Tibial nerve (tissue), 4 donors: ENCODE results near the gene ARL17A. TPM values are rescaled to one million over a fixed set of nuclear protein-coding genes. Genes with fewer than 3 reads are reported as not detected.
A peak's percentile ranks its signal among the peaks of the same experiment; 100 is the strongest.
"Not testable (repeated sequence)": the region's sequence is repeated elsewhere in the genome, so short reads cannot be mapped to it uniquely, and the experiment has no call there.

Experiments
- DNase-seq, 2 donors: peaks; one replicate each; pipeline ENCODE4 v3.0.0-alpha.2; 2019; ENCODE audit warnings: low spot score in 2 of 2
- H3K27ac ChIP-seq, 4 donors: fragments of 200-600 bp; sonication (generic) in 3 of 4; one replicate each; pipeline ENCODE4 v1.5.1; 2017 to 2019; ENCODE audit warnings: mild to moderate bottlenecking in 1 of 4
- H3K27me3 ChIP-seq, 2 donors: fragments of 200-600 bp; sonication (generic) in 1 of 2; one replicate each; pipeline versions ENCODE4 v1.5.1 to v1.6.0; 2017 to 2019
- H3K36me3 ChIP-seq, 3 donors: fragments of 200-600 bp; sonication (generic); one replicate each; pipeline ENCODE4 v1.5.1; 2018 to 2019
- H3K4me1 ChIP-seq, 4 donors: fragments of 200-600 bp; sonication (generic) in 3 of 4; one replicate each; pipeline ENCODE4 v1.5.1; 2017 to 2019
- H3K4me3 ChIP-seq, 4 donors: fragments of 200-600 bp; sonication (generic) in 3 of 4; one replicate each; pipeline ENCODE4 v1.5.1; 2017 to 2019; ENCODE audit warnings: mild to moderate bottlenecking in 1 of 4, moderate library complexity in 1 of 4
- H3K9me3 ChIP-seq, 4 donors: fragments of 200-600 bp; sonication (generic) in 3 of 4; one replicate each; pipeline ENCODE4 v1.5.1; 2017 to 2019
- WGBS, 2 donors: methylation state at CpG; one replicate each; pipeline ENCODE4 v1.1.5; 2018; 5-methylcytosine and 5-hydroxymethylcytosine counted together
- total RNA-seq, 4 donors: library from RNA; depleted of rRNA; stranded (reverse); fragments of >200 nt; gene quantifications; one replicate each; pipeline ENCODE4 v1.1.0, GENCODE V29; 2016

ARL17A gene
- total RNA-seq = 10 to 100 TPM; 10.9 to 17.7 (median 13.7) TPM

GRCh38 chr17:46579083-46580075 lies at the start of gene ARL17A:
Gene ARL17A (minus strand): TSS chr17:46579691. CDS start chr17:46576322, 3,369 bp downstream.
- peak; percentile 43 to 59 for DNase-seq
- H3K27me3 ChIP-seq, H3K9me3 ChIP-seq, H3K36me3 ChIP-seq, H3K4me1 ChIP-seq: not testable (repeated sequence)
- no CpG with 5 or more reads among the region's 65 CpGs for WGBS, 2 donors
- Histone ChIP-seq H3K27ac (peak within 1 kb of the TSS in 2 of 4 donors; percentile 50 to 66), H3K4me3 (peak within 1 kb of the TSS in 2 of 4 donors; percentile 21 to 40)

- H3K27me3 ChIP-seq, H3K4me3 ChIP-seq, H3K9me3 ChIP-seq, H3K27ac ChIP-seq, H3K36me3 ChIP-seq, DNase-seq, H3K4me1 ChIP-seq: not testable (repeated sequence)
- no CpG with 5 or more reads among the region's 5 CpGs for WGBS, 2 donors
Measured at GRCh38 chr17:46628753-46629436, 49.4 kb upstream of the ARL17A start.

DNA sequence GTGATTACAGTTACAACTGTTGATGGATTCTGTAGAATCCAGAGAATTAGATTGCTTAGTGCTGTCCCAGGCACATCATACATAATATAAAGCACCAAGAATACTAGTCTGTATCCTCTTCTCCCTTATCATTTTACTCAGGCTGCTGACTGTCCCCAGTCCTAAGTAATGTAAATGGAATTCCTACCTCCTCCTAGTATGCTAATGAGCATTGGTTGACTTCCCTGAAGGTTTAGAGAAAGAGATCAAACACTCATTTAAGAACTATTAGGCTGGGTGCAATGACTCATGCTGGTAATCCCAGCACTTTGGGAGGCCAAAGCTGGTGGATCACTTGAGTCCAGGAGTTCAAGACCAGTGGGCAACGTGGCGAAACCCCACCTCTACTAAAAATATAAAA lies 48.0 kb upstream of the ARL17A start:
- not testable (repeated sequence) for H3K36me3 ChIP-seq, H3K27me3 ChIP-seq, H3K27ac ChIP-seq, H3K4me1 ChIP-seq, H3K9me3 ChIP-seq, H3K4me3 ChIP-seq, DNase-seq
- WGBS, 2 donors = no CpG with 5 or more reads among the region's 2 CpGs

DNA sequence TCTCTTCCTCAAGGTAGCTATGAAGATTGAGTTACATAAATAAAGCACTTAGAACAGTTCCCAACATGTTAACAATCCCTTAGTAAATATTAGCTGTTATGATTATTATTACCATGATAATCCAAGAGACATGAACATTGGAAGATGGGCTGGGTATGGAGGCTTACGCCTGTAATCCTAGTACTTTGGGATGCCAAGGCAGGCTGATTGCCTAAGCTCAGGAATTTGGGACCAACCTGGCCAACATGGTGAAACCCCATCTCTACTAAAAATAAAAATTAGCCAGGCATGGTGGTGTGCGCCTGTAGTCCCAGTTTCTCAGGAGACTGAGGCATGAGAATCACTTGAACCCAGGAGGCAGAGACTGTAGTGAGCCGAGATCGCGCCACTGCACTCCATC lies 45.2 kb upstream of the ARL17A start:
- WGBS, 2 donors = no CpG with 5 or more reads among the region's 5 CpGs
- not testable (repeated sequence) for H3K9me3 ChIP-seq, DNase-seq, H3K27me3 ChIP-seq, H3K4me1 ChIP-seq, H3K27ac ChIP-seq, H3K4me3 ChIP-seq, H3K36me3 ChIP-seq

DNA sequence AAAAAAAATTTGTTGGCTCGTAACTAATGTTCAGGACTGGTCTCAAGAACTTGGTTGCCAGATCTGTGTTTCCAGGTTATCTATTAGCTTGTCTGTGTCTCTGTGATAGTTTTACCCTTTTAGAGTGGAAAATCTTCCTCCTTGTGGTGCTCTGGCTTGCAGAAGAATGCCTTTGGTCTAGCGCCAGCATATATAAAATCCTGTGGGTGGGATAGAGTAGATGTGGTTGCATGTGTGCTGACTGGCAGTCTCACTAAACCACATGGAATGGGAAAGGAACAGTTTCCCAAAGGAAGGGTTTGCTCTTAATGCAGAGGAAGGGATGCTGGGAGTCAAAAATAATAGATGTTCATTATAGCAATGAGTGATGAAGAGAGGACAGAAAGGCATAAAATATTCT lies 44.3 kb upstream of the ARL17A start:
- not testable (repeated sequence) for H3K9me3 ChIP-seq, H3K27me3 ChIP-seq, H3K4me1 ChIP-seq, H3K36me3 ChIP-seq, H3K4me3 ChIP-seq, H3K27ac ChIP-seq, DNase-seq
- no CpG with 5 or more reads among the region's 2 CpGs for WGBS, 2 donors

- H3K4me3 ChIP-seq, DNase-seq, H3K27me3 ChIP-seq, H3K9me3 ChIP-seq, H3K4me1 ChIP-seq, H3K27ac ChIP-seq, H3K36me3 ChIP-seq: not testable (repeated sequence)
- WGBS, 2 donors = no CpG with 5 or more reads among the region's 1 CpG
Measured at GRCh38 chr17:46618975-46619374, 39.5 kb upstream of the ARL17A start.

GRCh38 chr17:46617121-46617520 lies 37.6 kb upstream of the ARL17A start:
- H3K4me3 ChIP-seq, DNase-seq, H3K27me3 ChIP-seq, H3K9me3 ChIP-seq, H3K4me1 ChIP-seq, H3K36me3 ChIP-seq, H3K27ac ChIP-seq: not testable (repeated sequence)
- no CpG with 5 or more reads among the region's 3 CpGs for WGBS, 2 donors

DNA sequence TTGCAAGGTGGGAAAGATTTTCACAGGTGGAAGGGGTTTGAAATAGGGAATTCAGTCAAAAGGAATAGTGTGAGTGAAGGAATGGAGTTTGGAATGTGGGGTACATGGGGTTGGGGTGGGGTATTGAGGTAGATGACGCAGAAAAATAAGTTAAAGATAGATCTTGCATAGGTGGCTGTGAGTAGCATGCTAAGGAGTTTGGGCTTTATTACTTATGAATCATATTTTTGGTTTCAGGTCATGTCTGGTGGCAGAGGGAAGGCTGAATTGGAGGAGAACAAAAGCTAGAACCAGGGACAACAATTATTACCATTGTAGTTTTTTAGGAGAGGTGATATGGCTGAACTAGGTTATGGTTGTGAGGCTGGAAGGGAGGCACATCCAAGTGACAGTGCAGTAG lies 34.4 kb upstream of the ARL17A start:
- not testable (repeated sequence) for H3K4me3 ChIP-seq, H3K27me3 ChIP-seq, H3K9me3 ChIP-seq, H3K36me3 ChIP-seq, DNase-seq, H3K27ac ChIP-seq, H3K4me1 ChIP-seq
- WGBS, 2 donors = no CpG with 5 or more reads among the region's 1 CpG

GRCh38 chr17:46611304-46611703 lies 31.8 kb upstream of the ARL17A start:
- H3K36me3 ChIP-seq, DNase-seq, H3K4me3 ChIP-seq, H3K9me3 ChIP-seq, H3K27ac ChIP-seq, H3K27me3 ChIP-seq, H3K4me1 ChIP-seq: not testable (repeated sequence)
- 100% methylated on average over 1 of the region's 2 CpGs; no CpG with 5 or more reads in 1 of the 2 donors for WGBS, 2 donors

GRCh38 chr17:46603125-46603524 lies 23.6 kb upstream of the ARL17A start:
- H3K4me1 ChIP-seq, DNase-seq, H3K36me3 ChIP-seq, H3K4me3 ChIP-seq, H3K9me3 ChIP-seq, H3K27ac ChIP-seq, H3K27me3 ChIP-seq: not testable (repeated sequence)

- H3K27me3 ChIP-seq, DNase-seq, H3K9me3 ChIP-seq, H3K4me1 ChIP-seq, H3K36me3 ChIP-seq, H3K4me3 ChIP-seq, H3K27ac ChIP-seq: not testable (repeated sequence)
- no CpG with 5 or more reads among the region's 3 CpGs for WGBS, 2 donors
Measured at GRCh38 chr17:46600767-46601166, 21.3 kb upstream of the ARL17A start.

GRCh38 chr17:46598344-46598931 lies 18.9 kb upstream of the ARL17A start:
- WGBS, 2 donors = 68 to 75% methylated on average over 3 of the region's 3 CpGs
- not testable (repeated sequence) for H3K27ac ChIP-seq, DNase-seq, H3K36me3 ChIP-seq, H3K4me3 ChIP-seq, H3K9me3 ChIP-seq, H3K27me3 ChIP-seq, H3K4me1 ChIP-seq

DNA sequence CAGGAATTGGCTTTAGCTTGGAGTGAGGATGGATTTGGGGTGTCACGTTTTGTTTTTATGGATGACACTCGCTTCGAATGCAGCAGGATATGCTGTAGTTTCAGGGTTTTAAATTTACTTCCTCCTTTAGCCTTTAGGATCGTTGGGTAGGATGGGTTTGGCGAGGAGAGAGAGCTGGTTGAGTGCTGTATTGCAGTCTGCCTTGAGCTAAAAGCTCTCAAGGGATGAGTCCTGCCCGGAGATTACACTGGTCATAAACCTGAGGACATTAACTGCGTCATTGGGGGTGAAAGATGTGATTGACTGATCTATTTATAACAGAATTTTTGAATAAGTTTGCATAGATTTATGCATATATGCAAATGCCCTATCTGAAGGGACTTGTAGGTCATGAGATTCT lies 11.8 kb upstream of the ARL17A start:
- H3K4me1 ChIP-seq, H3K4me3 ChIP-seq, H3K36me3 ChIP-seq, H3K9me3 ChIP-seq, H3K27me3 ChIP-seq, DNase-seq, H3K27ac ChIP-seq: not testable (repeated sequence)
- WGBS, 2 donors = no CpG with 5 or more reads among the region's 7 CpGs
